Fibroblast of skin of left quadriceps (primary cell): ENCODE results near the gene EPHA2.
"Not testable (repeated sequence)": the region's sequence is repeated elsewhere in the genome, so short reads cannot be mapped to it uniquely, and the experiment has no call there.

Source experiments
- DNase-seq, 2 experiments: peaks; one replicate each; pipeline ENCODE4 v3.0.0-alpha.2; 2013; ENCODE audit warnings: low read depth in 2 of 2

Gene EPHA2

GRCh38 chr1:16155537-16156410 lies at the start of gene EPHA2:
TSS of gene EPHA2 (minus strand) at chr1:16156069. CDS start at chr1:16155932, 137 bp downstream.
- peak; percentile 60 to 63 for DNase-seq

- DNase-seq, result no peak
Measured at GRCh38 chr1:16205334-16205671, 49.4 kb upstream of the EPHA2 start.

GRCh38 chr1:16204634-16205333 lies 48.9 kb upstream of the EPHA2 start:
- no peak for DNase-seq

GRCh38 chr1:16204216-16204615 lies 48.3 kb upstream of the EPHA2 start:
- no peak for DNase-seq

- no peak for DNase-seq
Measured at GRCh38 chr1:16203550-16203949, 47.7 kb upstream of the EPHA2 start.

GRCh38 chr1:16202281-16203210 lies 46.7 kb upstream of the EPHA2 start:
- DNase-seq, result no peak

- DNase-seq, result no peak
Measured at GRCh38 chr1:16199700-16200099, 43.8 kb upstream of the EPHA2 start.

- DNase-seq, result no peak
Measured at GRCh38 chr1:16199157-16199501, 43.3 kb upstream of the EPHA2 start.

GRCh38 chr1:16198444-16199156 lies 42.7 kb upstream of the EPHA2 start:
- DNase-seq, result no peak

GRCh38 chr1:16196874-16197273 lies 41.0 kb upstream of the EPHA2 start:
- no peak for DNase-seq

GRCh38 chr1:16196139-16196538 lies 40.3 kb upstream of the EPHA2 start:
- not testable (repeated sequence) for DNase-seq

GRCh38 chr1:16195518-16195905 lies 39.6 kb upstream of the EPHA2 start:
- no peak for DNase-seq

GRCh38 chr1:16191916-16192546 lies 36.2 kb upstream of the EPHA2 start:
- DNase-seq, result no peak

- DNase-seq, result no peak
Measured at GRCh38 chr1:16191309-16191708, 35.4 kb upstream of the EPHA2 start.

- no peak for DNase-seq
Measured at GRCh38 chr1:16189921-16190621, 34.2 kb upstream of the EPHA2 start.

GRCh38 chr1:16189003-16189402 lies 33.1 kb upstream of the EPHA2 start:
- no peak for DNase-seq

GRCh38 chr1:16187748-16188401 lies 32.0 kb upstream of the EPHA2 start:
- DNase-seq, result peak; percentile 40 to 48

- no peak for DNase-seq
Measured at GRCh38 chr1:16186655-16187235, 30.9 kb upstream of the EPHA2 start.

GRCh38 chr1:16184557-16185303 lies 28.9 kb upstream of the EPHA2 start:
- DNase-seq, result no peak
